Spleen (tissue), 7 donors: ENCODE data around the gene CDK1.

Experiments used
- POLR2A ChIP-seq, 3 donors: fragments of 450-650 bp; IDR thresholded peaks; one replicate each; pipeline ENCODE4 v1.5.1; 2017; ENCODE audit warnings: antibody characterized with exemption in 3 of 3, mild to moderate bottlenecking in 1 of 3
- POLR2AphosphoS5 ChIP-seq, 3 donors: sonication (generic); formaldehyde crosslinking; IDR thresholded peaks; one replicate each; pipeline ENCODE4 v1.5.1; 2017; ENCODE audit warnings: antibody characterized with exemption in 3 of 3
- TF ChIP-seq, protein P1 (sequence below), 11 experiments: fragments of 200-600 bp in 7 of 11; fragments of 450-650 bp in 4 of 11; sonication (generic) in 4 of 11; IDR thresholded peaks in 8 of 11; conservative IDR thresholded peaks in 3 of 11; 1 replicate in 7 of 11; 2 replicates in 4 of 11; pipeline versions ENCODE4 v1.4.0 to v1.8.0; 2016 to 2021; ENCODE audit warnings: antibody characterized with exemption in 11 of 11, inconsistent platforms in 4 of 11, mild to moderate bottlenecking in 1 of 11
- donor health status: DM: no; HTN: no; CAD: no; lungs with moderate emphysema.
- donor health status: DM: no; HTN: no; CAD: no.
- donor health status: DM: no; HTN: no; CAD: no.

- TF ChIP-seq, protein P1, sequence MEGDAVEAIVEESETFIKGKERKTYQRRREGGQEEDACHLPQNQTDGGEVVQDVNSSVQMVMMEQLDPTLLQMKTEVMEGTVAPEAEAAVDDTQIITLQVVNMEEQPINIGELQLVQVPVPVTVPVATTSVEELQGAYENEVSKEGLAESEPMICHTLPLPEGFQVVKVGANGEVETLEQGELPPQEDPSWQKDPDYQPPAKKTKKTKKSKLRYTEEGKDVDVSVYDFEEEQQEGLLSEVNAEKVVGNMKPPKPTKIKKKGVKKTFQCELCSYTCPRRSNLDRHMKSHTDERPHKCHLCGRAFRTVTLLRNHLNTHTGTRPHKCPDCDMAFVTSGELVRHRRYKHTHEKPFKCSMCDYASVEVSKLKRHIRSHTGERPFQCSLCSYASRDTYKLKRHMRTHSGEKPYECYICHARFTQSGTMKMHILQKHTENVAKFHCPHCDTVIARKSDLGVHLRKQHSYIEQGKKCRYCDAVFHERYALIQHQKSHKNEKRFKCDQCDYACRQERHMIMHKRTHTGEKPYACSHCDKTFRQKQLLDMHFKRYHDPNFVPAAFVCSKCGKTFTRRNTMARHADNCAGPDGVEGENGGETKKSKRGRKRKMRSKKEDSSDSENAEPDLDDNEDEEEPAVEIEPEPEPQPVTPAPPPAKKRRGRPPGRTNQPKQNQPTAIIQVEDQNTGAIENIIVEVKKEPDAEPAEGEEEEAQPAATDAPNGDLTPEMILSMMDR (IDR thresholded peaks at IDR 0.05 in 8 of 11, conservative IDR thresholded peaks at IDR 0.05 in 3 of 11) = no peak
- TF ChIP-seq POLR2A (IDR thresholded peaks at IDR 0.05) (no peak), POLR2AphosphoS5 (IDR thresholded peaks at IDR 0.05) (no peak)
Observed at GRCh38 chr10:60757420-60757895, 20.8 kb upstream of the CDK1 start.
